Measurements from ENCODE around the gene TGOLN2.

Gene TGOLN2

DNA sequence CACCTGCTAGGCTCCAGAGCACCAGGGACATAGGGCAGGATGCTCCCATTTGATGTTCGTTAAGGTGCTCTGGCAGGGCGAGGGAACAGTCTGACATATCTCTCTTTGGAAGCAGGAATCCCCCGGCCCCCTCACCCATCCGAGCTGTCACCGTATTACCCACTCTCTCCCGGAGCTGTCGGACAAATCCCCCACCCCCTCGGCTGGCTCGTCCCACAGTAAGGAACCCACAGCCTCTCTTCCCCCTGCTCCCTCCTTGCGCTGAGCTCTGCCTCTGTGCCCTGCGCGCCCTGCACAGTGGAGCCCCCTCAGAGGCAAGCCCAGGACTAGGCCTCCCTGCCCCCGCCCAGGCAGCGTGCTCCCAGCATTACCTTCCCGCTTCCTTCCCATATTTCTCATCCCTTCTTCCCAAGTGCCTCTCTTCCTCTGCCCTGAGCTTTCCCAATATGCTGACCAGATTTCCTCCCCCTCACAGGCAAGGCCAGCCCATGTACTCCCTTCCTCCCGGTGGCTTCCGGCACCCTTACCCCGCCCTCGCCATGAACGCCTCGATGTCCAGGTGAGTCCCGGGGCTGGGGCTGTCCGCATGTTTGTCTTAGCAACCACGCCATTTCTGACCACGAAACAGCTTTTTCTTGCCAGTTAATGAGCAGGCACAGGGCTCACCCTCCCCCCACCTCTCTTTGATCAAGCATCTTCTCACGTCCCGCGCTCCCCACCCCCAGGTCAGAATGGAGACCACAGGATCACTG, 23.8 kb downstream of the TGOLN2 start:
- DNase-seq = no peak

DNA sequence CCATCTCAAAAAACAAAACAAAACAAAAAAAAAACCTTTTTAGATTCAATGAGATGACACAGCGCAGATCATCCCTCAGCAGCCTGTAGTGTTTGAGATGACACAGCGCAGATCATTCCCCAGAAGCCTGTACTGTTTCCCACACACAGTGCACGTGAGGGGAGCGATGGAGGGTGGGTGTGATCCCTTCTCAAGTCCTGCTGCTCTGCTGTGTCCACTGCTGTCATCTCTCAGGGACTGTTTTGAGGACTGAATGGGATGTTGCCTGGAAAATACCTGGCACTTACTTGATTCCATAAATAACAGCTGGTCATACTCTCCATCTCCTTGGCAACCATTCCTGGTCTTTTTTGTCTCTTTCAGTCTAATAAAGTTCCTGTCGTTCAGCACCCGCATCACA, 25.7 kb downstream of the TGOLN2 start:
- no peak for DNase-seq

DNA sequence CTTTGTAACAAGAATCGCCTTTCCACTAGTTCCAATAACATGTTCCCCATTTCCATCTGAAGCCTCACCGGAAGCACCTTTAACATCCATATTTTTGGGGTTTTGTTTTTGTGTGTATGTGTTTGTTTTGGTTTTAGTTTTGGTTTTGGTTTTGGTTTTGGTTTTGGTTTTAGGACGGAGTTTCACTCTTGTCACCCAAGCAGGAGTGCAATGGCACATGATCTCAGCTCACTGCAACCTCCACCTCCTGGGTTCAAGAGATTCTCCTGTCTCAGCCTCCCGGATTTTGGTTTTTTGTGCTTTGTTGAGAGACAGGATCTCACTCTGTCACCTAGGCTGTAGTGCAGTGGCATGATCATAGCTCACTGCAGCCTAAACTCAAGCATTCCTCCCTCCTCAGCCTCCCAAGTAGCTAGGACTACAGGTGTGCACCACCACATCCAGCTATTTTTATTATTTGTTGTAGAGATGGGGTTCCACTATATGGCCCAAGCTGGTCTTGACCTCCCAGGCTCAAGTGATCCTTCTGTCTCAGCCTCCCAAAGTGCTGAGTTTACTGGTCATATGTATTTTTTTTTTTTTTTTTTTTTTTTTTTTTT, 36.3 kb downstream of the TGOLN2 start:
- no peak for DNase-seq

GRCh38 chr2:85288244-85288725, 39.5 kb downstream of the TGOLN2 start:
- DNase-seq = no peak

GRCh38 chr2:85287721-85288120, 40.1 kb downstream of the TGOLN2 start:
- DNase-seq = no peak

DNA sequence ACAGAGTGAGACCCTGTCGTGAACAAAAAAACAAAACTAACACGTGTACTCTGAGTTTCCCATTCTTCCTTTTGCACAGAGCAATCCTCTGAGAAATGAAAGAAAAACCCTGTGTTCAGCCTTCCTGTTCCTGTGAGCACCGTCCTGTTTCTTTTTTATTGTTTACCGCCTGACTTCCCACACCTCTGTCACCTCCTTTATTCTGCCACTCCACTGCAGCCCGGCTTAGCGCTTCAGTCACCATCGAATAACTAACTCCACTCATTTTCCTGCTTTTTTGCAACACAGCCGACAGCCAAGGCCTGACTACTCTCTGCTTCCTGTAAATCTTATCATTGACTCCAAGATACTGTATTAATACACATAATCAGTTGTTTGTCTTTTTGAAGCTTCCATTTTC, 40.9 kb downstream of the TGOLN2 start:
- no peak for DNase-seq

DNA sequence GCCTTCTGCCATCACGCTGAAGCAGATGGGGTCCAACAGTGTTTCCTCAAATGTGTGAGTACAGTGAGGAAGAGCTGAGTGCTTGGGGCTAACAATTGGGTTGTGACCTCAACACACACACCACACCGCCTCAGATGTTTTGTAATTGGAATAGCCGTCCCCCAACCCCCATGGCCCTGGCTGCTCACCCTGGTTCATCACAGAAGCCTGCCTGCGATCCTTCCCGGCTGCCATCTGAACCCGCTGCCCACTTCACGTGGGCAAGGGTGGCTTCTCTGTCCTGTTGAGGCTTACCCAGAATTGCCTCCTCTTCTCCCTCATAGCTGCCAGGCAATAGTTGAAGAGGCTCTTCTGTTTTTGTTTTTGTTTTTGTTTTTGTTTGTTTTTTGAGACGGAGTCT, 44.1 kb downstream of the TGOLN2 start:
- no peak for DNase-seq

DNA sequence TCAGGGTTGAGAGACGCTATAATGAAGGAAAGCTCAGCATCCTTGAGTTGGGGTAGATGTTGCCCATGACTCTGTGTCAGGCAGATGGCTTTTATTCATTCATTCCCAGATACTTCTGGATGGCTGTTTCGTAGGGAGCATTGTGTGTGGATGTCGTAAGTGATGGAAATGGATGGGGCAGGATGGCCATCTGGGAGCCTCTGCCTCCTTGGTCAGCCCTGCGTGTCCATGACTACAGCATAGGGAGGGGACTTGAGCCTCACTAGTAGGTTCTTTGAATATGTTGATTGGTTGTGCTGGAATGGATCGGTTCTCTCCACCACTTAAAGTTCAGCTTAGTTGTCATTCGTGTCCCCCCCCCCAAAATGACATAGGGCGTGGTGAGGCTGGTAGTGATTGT, 44.9 kb downstream of the TGOLN2 start:
- DNase-seq = no peak

DNA sequence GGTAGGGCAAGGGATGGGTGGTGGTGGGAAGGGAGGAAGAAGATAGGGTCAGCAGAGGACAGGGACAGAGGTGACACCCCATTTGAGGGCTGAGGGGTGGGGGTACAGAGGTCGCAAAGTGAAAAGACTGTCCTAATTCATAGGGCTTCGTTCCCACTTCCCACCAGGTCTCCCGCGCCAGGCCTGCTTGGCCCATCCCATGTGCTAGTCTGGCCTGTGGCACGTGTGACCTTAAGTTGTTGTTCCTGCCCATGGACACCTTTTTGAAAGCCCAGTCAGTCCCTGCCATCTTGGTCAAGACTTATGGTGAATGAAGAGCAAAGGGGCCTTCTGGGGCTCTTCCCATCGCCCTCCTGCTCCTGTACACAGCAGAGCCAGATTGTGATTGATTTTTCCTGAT, 46.2 kb downstream of the TGOLN2 start:
- DNase-seq = no peak

GRCh38 chr2:85278361-85278760, 49.4 kb downstream of the TGOLN2 start:
- DNase-seq = no peak

GRCh38 chr2:85277416-85278158, 50.2 kb downstream of the TGOLN2 start:
- no peak for DNase-seq

GRCh38 chr2:85276571-85277118, 51.1 kb downstream of the TGOLN2 start:
- no peak for DNase-seq

DNA sequence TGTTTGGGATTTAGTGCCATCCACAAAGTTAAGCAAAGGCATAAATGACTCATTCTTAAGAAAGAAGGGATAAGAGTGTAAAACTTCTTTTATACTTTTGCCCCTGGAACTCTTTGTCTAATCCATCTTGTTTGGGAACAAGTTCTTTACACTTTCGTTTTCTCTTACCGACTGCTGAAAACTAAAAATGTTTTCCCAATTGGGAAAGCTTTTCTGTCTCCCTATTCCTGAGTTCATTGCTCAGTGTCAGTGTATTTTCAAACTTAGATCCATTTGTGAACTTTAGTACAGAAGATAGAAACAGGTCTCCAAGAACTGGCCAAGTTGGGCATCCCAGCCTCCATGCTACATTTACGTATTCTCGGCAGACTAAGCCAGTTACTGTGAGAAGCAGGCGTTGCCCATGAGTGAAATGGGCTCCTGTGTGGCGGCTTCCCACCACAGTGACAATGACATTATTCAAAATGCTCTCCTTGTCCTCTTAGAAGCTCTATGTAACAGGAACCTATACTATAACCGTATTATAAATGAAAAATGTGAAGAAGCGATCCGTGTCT, 51.7 kb downstream of the TGOLN2 start:
- DNase-seq = no peak

GRCh38 chr2:85273738-85274731, 53.8 kb downstream of the TGOLN2 start:
- peak; percentile 13 for DNase-seq

- no peak for DNase-seq
Measured at GRCh38 chr2:85272357-85272756, 55.4 kb downstream of the TGOLN2 start.

DNA sequence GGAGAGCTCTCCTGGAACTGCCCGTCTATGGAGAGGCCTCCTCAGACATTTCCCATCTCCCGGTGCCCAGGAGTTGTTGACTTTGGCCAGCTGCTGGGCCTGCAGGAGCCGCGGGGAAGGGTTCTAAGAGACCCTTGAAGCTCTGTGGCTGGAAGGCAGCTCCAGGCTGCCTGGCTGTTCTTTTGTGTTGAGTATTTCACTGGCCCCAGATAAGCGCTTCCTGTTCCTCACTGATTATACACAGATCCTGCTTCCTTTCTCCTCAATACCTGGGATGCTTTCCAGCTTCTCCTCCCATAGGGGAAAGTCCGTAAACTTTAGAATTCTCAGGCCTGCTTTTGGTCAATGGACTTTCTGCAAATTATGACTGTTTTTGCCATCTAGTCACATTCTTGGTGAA, 57.8 kb downstream of the TGOLN2 start:
- DNase-seq = no peak
